Bronchial epithelial cell (primary cell): ENCODE results near the gene TDO2. TPM values are rescaled to one million over a fixed set of nuclear protein-coding genes. Genes with fewer than 3 reads are reported as not detected.

Experiments used
- DNase-seq: peaks from one replicate; pipeline ENCODE4 v3.0.0-alpha.2; 2010; ENCODE audit warnings: low read depth
- FAIRE-seq: peaks from 2 replicates; lab custom pipeline; 2011; peaks lifted over from hg19 to GRCh38; lab: Jason Lieb, UNC
- H3K27me3 ChIP-seq: 2 replicates; pipeline ENCODE4 v1.5.1; 2011; ENCODE audit warnings: low read length; ENCODE audit not compliant: control insufficient read depth, insufficient read depth
- H3K36me3 ChIP-seq: 2 replicates; pipeline ENCODE4 v1.5.1; 2011; ENCODE audit warnings: low read length; ENCODE audit not compliant: control insufficient read depth, insufficient read depth
- H3K4me3 ChIP-seq: 2 replicates; pipeline ENCODE4 v1.5.1; 2011; ENCODE audit warnings: mild to moderate bottlenecking, low read depth, low read length, control low read depth
- total RNA-seq: library from RNA; depleted of rRNA; stranded (reverse); fragments of >200 nt; gene quantifications from 2 replicates; pipeline ENCODE4 v1.2.1, GENCODE V29; 2014
- TF ChIP-seq, protein P1 (sequence below): IDR thresholded peaks from 2 replicates; pipeline ENCODE4 v1.5.1; 2011; ENCODE audit warnings: mild to moderate bottlenecking, moderate library complexity, low read length, control low read depth, inconsistent platforms; ENCODE audit not compliant: insufficient read depth, severe bottlenecking

The TDO2 gene
- total RNA-seq, 1 donor from 2014 or later: not detected

DNA sequence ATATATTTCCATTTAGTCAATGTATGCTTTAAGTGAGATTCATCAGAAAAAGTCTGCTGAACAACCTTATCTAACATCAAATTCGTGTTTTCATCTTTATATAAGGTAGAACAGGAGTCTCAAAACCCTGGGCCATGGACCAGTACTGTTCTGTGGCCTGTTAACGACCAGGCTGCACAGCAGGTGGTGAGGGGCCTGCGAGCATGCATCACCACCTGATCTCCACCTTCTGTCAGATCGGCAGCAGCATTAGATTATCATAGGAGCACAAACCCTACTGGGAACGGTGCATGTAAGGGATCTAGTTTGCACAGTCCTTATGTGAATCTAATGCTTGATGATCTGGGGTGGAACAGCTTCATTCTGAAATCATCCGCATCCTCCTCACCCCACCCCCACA lies 47.0 kb downstream of the TDO2 start:
- Histone ChIP-seq H3K4me3 (no peak overlapping the region), H3K36me3 (no peaks in the 10 kb centered on the region), H3K27me3 (no peaks in the 10 kb centered on the region)
- FAIRE-seq (no peak), DNase-seq (no peak)
- TF ChIP-seq, protein P1, sequence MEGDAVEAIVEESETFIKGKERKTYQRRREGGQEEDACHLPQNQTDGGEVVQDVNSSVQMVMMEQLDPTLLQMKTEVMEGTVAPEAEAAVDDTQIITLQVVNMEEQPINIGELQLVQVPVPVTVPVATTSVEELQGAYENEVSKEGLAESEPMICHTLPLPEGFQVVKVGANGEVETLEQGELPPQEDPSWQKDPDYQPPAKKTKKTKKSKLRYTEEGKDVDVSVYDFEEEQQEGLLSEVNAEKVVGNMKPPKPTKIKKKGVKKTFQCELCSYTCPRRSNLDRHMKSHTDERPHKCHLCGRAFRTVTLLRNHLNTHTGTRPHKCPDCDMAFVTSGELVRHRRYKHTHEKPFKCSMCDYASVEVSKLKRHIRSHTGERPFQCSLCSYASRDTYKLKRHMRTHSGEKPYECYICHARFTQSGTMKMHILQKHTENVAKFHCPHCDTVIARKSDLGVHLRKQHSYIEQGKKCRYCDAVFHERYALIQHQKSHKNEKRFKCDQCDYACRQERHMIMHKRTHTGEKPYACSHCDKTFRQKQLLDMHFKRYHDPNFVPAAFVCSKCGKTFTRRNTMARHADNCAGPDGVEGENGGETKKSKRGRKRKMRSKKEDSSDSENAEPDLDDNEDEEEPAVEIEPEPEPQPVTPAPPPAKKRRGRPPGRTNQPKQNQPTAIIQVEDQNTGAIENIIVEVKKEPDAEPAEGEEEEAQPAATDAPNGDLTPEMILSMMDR: no peak

DNA sequence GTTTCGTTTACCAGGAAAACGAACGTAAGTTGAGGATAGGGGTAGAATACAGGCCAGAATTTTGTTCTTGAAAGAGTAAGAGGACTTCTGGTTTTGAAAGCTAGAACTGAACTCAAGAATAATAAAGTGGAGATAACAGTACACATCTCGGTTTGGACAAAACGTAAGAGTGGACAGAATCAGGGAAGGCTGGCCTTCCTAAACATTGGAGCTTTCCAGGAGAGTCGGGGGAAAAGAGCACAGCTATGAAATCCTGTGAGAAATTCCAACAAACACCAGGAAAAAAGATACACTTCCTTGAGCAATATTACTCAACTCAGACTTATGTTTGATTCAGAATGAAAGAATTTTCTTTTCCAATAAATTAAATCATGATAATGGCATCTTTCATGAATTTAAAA lies 49.0 kb downstream of the TDO2 start:
- no peak for FAIRE-seq

DNA sequence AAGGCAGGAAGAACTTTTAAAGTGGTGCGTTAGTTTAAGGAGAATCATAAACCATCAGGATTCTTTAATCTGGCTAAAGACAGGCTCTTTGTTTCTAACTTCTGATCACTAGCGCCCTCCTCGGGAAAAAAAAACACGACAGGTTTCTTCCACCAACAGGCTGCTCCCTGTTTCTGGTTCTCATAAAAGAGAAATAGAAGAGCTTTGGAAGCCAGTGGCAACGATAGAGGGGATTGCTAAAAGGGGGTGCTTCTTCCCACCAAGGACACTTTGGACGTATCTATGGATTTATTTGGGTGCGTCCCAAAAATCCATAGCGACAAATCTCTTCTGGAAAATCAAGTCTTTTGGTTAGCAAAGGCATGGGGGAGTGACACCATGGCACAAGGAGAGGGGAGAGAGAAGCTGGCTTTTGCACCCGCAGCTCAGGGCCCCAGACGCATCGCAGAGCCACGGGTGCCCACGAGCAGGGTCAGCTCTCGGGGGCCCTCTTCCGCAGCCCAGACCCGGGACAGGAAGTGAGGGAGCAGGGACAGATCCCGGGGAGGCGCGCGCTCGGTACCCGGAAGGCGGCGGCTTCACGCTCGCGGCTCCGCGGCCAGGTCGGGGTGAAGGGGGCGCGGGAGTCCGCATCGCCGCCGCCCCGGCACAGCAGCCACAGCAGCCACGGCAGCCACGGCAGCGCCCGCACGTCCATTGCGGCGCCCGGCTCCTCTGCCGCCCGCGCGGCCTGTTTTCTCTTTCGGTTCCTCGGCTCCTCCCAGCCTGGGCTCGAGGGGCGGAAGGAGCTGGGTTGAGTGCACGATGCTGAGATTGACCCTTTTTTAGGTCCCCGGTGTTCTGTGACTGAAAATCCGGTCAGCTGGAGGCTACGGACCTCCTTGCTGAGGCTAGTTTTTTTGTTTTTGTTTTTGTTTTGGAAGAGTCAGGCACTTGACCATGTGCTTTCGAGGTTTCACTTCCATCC lies 49.9 kb downstream of the TDO2 start, which contains the start of gene CTSO:
Gene CTSO, minus strand, starts transcription at position 716 of the 967 bp plus-strand sequence. Its CDS starts 19 bp downstream, at position 697.
- DNase-seq: peak; percentile 79
- TF ChIP-seq, protein P1: peak; percentile 56
- peak within 1 kb of the TSS; percentile 92 for H3K4me3 ChIP-seq
- FAIRE-seq: no peak
- no peaks in the 10 kb centered on the region for H3K27me3 ChIP-seq
- no peaks in the 10 kb centered on the region for H3K36me3 ChIP-seq

More for the DNA sequence above, 49.0 kb downstream of the TDO2 start:
- no peak overlapping the region for H3K4me3 ChIP-seq
- TF ChIP-seq, protein P1: no peak
- DNase-seq: peak; percentile 32
- no peaks in the 10 kb centered on the region for H3K27me3 ChIP-seq
- H3K36me3 ChIP-seq: no peaks in the 10 kb centered on the region

DNA sequence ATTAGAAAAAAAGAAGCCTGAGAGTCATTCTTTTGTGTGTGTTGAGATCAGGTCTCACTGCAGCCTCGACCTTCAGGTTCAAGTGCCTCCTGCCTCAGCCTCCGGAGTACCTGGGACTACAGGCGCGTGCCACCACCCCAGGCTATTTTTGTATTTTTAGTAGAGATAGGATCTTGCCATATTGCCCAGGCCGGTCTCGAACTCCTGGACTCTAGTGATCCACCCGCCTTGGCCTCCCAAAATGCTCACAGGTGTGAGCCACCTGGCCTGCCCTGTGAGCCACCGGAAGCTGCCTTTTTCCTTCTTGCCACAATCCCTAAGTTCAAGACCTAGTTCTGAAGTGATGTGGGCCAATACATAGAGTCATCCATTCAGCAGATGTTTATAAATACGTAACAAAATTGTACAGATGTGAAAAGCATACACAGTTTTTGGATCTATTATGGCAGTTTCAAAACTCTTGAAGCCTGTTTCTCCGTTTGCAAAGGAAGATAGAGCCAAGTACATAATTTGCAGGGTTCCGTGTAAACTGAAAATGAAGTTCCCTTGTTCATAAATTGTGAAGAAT lies 50.7 kb downstream of the TDO2 start:
- Histone ChIP-seq H3K4me3 (peak overlapping the region; percentile 92), H3K36me3 (no peaks in the 10 kb centered on the region), H3K27me3 (no peaks in the 10 kb centered on the region)
- TF ChIP-seq, protein P1: no peak
- no peak for FAIRE-seq
- DNase-seq: no peak

DNA sequence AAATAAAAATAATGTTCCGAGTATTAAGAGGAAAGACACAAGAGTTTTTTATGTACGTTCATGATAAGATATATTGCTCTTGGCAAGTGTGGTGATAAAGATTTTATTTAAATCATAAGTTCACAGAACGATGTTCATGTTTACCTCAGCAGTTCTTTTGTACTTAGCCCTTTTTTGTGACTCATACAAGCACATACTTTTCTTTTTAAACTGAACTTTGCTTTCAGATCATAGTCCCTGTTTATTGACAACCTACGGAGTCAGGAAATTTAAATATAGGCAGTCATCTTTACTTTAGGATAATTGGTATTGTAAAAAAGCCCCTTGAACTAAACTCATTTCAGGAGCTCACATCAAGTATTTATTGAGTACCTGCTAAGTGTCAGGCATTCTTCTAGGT lies 51.4 kb downstream of the TDO2 start:
- DNase-seq (no peak), FAIRE-seq (no peak)
- Histone ChIP-seq H3K36me3 (no peaks in the 10 kb centered on the region), H3K27me3 (no peaks in the 10 kb centered on the region), H3K4me3 (no peak overlapping the region)
- TF ChIP-seq, protein P1: no peak
